GM12873 (cell line): ENCODE results near the gene PGP.

Source experiments
- TF ChIP-seq, protein P1 (sequence below): IDR thresholded peaks from 2 replicates; pipeline ENCODE4 v1.5.1; 2012; ENCODE audit warnings: low read depth, mild to moderate bottlenecking, moderate library complexity, low read length, control low read depth; ENCODE audit not compliant: insufficient read depth; ENCODE audit errors: missing control alignments

The PGP gene

DNA sequence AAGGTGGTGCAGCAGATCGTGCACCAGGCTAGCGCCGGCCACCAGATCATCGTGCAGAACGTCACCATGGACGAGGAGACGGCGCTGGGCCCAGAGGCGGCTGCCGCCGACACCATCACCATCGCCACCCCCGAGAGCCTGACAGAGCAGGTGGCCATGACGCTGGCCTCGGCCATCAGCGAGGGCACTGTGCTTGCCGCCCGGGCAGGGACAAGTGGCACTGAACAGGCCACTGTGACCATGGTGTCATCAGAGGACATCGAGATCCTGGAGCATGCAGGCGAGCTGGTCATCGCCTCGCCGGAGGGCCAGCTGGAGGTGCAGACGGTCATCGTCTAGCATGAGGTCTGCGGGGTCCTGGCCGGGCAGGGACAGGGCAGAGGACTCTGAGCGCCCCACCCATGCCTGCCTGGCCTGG, 20.6 kb upstream of the PGP start:
- TF ChIP-seq, protein P1, sequence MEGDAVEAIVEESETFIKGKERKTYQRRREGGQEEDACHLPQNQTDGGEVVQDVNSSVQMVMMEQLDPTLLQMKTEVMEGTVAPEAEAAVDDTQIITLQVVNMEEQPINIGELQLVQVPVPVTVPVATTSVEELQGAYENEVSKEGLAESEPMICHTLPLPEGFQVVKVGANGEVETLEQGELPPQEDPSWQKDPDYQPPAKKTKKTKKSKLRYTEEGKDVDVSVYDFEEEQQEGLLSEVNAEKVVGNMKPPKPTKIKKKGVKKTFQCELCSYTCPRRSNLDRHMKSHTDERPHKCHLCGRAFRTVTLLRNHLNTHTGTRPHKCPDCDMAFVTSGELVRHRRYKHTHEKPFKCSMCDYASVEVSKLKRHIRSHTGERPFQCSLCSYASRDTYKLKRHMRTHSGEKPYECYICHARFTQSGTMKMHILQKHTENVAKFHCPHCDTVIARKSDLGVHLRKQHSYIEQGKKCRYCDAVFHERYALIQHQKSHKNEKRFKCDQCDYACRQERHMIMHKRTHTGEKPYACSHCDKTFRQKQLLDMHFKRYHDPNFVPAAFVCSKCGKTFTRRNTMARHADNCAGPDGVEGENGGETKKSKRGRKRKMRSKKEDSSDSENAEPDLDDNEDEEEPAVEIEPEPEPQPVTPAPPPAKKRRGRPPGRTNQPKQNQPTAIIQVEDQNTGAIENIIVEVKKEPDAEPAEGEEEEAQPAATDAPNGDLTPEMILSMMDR, result no peak

DNA sequence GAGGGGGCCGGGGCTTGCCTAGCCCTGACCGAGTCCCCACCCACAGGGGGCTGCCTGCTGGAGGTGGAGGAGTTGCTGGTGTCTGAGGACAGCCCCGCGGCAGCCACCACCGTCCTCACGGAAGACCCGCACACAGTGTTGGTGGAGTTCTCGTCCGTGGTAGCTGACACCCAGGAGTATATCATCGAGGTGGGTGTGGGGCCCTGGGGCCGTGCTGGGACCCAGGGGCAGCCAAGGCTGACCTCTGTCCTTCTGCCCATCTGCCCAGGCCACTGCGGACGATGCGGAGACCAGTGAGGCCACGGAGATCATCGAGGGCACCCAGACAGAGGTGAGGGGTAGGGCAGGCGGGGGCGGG, 20.2 kb upstream of the PGP start:
- TF ChIP-seq, protein P1, result no peak

DNA sequence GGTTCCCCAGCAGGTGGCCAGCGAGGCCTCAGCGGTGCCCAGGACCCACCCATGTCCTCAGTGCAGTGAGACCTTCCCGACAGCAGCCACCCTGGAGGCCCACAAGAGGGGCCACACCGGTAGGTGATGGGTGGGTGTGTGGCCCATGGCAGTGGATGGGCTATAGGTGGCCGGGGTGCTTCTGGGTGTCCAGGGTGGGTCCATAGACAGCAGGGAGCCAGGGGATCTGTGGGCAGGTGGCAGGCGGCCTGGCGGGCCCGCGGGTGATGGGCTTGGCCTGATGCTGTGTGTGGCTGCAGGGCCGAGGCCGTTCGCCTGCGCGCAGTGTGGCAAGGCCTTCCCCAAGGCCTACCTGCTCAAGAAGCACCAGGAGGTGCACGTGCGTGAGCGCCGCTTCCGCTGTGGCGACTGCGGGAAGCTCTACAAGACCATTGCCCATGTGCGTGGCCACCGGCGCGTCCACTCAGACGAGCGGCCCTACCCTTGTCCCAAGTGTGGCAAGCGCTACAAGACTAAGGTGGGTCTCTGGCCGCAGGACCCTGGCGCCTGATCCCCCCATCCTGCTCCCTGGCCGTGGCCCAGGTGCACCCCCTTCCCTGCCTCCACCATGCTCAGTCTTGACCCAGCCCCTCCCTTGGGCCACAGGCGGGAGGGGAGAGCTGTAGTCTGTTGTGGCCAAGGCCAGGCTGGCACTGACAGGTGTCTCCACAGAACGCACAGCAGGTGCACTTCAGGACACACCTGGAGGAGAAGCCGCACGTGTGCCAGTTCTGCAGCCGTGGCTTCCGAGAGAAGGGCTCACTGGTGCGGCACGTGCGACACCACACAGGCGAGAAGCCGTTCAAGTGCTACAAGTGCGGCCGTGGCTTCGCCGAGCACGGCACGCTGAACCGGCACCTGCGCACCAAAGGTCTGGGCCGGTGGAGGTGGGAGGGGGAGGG, 19.5 kb upstream of the PGP start:
- TF ChIP-seq, protein P1, result no peak

DNA sequence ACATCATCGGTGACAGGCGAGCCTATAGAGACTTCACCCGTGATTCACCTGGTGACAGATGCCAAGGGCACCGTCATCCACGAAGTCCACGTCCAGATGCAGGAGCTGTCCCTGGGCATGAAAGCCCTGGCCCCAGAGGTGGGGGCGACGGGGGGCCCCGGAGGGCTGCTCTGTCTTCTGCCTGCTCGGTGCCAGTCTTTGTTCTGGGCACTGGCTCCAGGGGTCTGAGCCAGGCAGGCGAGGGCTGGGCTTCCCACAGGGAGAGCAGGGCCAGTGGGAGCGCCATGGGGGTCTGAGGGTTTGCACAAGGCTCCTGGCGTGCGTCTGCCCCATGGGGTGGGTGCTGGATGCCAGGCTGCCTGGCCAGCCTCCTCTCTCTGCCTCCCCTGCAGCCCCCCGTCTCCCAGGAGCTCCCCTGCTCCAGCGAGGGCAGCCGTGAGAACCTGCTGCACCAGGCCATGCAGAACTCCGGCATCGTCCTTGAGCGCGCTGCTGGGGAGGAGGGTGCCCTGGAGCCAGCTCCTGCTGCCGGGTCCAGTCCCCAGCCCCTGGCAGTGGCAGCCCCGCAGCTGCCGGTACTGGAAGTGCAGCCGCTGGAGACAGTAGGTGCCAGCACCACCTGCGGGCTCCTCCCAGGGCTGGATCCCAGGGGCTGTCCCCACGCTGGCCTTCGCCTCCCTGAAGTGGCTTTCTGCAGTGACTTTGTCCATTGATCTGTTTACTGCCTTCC, 18.6 kb upstream of the PGP start:
- TF ChIP-seq, protein P1, result no peak

DNA sequence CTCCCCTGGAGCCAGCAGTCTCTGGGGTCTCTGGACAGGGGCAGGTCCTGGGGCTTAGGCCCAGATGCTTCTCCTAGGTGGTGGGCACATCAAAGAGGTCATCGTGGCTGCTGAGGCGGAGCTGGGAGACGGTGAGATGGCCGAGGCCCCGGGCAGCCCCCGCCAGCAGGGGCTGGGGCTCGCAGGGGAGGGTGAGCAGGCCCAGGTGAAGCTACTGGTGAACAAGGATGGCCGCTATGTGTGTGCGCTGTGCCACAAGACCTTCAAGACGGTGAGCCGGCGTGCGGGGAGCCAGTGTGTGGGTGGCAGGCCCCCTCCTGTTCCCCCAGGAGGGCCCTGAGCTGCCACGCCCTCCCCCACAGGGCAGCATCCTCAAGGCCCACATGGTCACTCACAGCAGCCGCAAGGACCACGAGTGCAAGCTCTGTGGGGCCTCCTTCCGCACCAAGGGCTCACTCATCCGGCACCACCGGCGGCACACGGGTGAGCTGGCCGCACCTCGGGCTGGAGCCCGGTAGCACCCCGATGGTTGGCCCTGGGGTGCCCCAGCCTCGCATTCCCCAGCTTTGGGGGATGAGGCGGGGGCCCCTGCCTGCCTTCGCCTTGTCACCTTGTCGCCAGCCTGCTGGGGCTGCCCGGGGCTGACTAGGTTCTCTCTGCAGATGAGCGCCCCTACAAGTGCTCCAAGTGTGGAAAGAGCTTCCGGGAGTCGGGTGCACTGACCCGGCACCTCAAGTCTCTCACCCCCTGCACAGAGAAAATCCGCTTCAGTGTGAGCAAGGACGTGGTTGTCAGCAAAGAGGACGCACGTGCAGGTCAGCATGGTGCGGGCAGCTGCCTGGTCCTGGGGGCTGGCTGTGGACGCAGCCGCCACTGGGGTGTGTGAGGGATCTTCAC, 17.7 kb upstream of the PGP start:
- TF ChIP-seq, protein P1, result no peak

DNA sequence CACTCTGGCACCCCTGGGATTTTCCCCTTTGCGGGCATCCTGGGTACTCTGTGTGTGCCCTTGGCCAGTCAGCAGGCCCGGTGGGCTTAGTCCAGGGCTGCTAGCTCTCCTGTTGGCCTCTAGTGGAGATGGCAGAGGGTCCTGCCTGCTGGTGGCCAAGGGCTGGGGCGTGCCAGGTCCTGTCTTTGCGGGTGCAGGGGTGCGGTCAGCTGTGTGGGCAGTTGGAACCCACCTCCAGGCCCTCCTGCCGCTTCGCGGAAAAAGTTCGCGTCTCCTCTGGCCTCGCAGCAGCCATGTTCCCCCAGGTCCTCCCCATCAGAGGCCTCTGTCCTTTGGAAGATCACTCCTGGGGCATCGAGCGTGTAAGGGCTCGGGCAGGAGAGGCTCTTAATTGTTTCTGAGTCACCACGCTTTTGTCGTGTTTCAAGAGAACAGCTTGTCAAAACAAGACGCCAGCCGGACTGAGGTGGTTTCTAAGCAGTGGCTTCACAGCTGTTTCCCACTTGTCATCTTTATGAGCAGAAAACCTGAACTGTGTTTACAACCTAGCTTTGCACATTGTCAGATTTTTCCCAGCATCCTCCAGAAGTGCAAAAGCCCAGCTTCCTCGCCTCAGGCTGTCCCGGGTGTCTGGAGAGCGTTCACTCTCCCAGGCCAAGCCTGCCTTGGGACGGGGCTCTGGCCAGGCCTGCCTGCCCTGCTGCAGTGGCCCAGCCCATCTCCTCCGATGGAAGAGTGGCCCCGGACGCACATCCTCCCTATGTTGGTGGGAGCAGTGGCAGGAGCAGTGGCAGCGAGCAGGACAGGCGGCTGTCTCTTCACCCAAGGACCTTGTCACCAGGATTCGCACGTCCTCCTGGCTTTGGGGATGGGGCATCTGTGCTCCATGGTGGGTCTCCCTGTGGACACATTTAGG, 16.6 kb upstream of the PGP start:
- TF ChIP-seq, protein P1, result no peak
